GM18907 (cell line): ENCODE measurements around the gene PIGO.

Experiments
- ATAC-seq: cut with Tn5 transposase; IDR thresholded peaks from one replicate; pipeline ENCODE4 v1.9.1; 2021; ENCODE audit warnings: mild to moderate bottlenecking, moderate library complexity; ENCODE audit not compliant: unreplicated experiment

Gene PIGO

DNA sequence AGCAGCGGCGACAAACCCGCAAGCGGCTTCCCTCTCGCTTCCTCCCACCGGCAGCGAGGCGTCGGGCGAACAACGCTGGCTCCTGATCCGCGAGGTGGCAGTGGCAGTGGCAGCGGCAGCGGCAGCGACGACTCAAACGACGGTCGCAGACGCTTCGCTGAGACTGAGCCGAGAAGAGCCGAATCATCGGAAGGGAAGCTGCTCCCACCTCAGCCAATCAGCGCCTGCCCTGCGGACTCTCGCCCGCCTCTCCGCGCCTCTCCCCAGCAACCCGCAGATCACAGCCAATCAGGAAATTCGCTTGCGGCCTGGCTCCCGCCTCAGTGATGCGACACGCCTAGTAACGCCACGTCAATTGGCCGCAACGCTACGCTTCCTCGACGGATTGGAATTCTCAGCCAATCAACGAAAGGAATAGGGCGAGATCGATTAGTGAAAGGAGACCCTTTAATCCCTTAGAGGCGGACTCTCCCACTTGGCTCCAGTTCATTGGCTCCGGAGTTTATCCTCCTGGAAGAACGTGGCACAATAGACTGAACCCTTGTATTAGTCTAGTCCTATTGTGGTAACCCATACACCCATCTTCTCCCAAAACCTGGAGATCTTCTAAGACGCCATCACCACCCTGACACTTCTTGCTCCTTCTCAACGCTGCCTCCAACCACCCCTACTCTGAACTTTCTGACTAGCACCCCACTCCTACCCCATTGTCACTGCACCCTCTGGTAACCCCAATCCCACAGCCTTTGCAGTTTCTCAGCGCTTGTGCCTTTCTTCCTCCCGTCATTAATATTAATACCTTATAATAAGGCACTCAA, 23.7 kb downstream of the PIGO start, which contains the start of gene VCP:
VCP (minus strand) TSS at position 165 of the 818 bp plus-strand sequence. CDS start 272 bp downstream, outside the sequence.
- peak; percentile 87 for ATAC-seq

DNA sequence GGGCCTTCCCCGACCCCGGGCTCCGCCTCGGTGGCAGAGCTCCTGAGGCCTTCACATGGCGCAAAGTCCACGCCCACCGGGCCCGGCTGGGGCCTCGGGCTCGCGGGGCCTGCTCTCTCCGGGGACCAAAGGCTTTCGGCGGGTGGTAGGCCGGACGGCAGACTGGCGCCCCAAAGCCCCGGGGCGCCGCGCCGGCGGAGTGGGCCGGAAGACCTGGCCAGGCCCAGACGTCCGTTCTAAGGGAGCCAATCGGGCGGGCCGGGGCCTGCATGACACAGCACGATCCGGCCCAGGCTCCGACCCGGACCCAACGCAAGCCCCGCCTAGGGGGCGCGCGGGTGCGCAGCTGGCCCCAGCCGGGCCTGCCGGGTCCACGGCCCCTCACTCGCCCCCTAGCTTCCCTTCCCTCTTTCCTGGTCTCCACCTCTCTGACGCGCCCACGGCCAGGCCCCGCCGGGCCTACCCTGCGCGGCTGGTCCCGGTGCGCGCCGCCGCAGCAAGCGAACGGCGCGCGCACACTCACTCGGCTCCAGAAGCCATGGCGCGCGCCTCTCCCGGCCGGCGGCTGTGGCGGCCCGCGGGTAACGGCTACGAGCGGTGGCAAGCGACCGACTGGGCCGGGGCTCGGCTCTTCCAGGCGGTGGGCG, 24.5 kb downstream of the PIGO start:
- peak; percentile 66 for ATAC-seq

DNA sequence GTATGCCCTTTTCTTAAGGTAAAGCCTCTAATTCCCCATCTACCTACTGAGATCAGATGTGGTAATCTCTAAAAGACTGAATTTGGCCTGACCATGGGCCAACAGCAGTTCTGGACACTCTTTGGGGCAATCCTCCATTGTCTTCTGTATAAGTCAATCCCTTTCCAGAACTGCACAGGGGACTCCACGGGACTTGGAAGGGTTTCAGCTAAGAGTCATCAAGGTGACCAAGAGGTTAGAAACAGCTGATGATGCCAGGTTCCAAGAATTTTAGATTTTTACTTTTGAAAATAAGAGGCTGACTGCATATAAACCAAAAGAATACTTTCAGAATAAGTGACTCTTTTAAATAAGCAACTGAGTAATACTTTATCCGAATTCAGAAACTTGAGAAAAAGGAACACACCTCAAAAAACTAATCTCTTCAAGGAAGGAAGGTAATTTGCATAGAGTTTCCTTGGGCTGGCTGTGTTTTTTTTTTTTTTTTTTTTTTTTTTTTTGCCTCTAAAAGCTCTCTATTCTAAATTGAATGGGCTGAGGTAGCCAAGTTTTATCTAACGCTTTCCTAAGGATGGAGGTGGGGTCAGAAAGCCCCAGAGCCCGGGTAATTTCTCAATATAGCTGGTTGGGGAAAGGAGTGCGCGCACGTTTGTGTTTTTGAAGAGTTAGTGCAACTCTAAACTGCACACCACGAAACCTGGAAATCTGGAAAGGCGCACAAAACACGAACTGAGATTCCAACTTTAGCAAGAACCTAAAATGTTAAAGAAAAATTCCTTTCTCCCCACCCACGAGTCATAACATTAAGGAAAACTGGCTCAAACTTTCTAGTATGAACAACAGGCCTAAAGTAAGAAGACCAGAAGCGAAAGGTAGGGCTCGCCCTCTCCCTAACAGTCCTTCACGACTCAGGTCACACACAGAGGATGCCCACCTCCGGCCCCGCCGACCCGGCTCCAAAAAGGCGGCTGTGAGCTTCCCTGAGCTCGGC, 25.3 kb downstream of the PIGO start:
- no peak for ATAC-seq

DNA sequence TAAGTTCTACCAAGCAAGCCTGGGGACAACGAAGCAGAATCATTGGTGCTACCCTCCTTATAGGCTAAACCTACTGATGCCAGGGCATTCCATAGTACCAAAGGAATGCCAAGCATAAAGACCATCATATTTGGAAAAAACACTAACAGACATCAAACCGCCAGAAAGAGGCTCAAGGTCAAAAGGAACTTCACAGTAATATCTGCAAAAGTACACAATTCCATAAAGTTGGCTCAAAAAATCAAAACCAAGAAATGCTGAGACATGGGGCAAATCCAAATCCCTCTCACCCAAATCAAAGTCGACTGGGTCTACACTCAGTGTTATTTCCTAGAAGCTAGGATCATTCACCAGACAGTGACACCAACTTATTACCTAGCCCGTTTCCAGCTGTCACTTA, 27.4 kb downstream of the PIGO start:
- no peak for ATAC-seq

DNA sequence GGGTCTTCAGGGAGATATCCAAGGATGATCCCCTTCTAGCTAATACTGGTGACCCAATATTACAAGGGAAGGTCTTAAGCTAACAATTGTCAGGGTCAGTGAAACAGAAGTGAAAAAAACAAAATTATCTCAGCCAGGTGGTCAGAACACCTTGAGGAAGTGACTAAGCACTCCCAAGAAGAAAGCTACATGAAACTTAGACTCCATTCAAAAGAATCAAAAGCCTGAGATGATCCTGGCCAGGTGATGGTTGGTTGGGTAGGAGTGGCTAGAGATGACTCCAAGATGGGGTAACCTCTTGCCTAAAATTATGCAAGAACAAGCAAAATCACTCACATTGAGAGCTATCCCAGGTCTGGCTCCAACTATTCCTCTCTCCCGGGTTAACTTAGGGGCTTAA, 29.3 kb downstream of the PIGO start:
- no peak for ATAC-seq

DNA sequence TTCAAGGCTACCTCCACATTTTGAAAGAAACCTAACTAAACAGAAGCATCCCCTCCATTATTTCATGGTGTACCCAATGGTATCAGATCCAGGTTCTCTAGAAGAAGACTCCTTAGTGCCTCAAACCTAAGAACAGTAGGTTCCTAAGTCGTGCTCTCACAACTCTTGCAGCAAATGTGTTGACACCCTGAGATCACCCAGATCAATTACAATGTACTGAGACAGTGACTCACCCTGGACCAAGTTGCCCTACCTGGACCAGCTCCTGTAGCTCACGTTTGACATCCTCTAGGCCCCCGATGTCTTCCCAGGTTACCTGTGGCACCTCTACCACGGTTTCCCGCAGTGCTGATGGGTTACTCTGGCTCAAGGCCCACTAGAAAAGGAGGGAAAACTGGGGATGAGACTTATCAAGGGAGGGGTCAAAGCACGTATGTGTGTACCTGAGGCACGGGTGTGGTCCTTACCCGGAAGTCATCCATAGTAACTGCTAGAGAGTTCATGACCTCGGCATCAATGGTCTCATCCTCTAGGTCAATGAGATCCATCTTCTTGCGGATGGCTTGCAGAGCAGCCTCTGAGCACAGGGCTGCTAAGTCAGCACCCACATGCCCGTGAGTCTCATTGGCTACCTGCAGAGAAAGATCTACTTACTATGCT, 35.7 kb downstream of the PIGO start:
- no peak for ATAC-seq

DNA sequence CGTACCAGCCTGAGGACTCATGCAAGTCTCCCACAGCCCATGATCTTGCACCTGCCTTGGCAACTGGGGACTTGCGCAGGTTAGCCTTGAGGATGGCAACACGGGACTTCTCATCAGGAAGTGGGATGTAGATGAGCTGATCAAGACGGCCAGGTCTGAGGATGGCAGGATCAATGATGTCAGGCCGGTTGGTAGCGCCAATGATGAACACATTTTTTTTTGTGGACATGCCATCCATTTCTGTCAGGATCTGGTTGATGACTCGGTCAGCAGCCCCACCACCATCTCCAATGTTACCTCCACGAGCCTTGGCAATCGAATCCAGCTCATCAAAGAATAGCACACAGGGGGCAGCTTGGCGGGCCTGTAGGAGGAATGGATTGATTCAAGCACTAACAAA, 37.0 kb downstream of the PIGO start:
- ATAC-seq, result no peak

DNA sequence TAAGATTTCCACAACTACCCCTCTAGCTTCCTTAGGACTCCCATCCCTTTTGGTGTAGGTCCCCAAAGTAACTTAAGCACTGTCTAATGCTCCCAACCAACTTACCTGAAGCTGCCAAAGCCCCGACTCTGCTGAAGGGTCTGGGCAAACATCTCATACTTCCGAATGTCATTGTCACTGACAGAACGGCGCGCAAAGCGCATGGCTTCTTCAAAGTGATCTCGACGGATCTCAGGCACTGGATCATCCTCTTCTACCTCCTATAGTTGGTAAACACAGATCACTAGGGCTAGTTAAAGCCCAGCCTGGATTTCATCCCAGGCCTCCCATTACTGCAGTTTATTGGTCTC, 39.1 kb downstream of the PIGO start:
- no peak for ATAC-seq

DNA sequence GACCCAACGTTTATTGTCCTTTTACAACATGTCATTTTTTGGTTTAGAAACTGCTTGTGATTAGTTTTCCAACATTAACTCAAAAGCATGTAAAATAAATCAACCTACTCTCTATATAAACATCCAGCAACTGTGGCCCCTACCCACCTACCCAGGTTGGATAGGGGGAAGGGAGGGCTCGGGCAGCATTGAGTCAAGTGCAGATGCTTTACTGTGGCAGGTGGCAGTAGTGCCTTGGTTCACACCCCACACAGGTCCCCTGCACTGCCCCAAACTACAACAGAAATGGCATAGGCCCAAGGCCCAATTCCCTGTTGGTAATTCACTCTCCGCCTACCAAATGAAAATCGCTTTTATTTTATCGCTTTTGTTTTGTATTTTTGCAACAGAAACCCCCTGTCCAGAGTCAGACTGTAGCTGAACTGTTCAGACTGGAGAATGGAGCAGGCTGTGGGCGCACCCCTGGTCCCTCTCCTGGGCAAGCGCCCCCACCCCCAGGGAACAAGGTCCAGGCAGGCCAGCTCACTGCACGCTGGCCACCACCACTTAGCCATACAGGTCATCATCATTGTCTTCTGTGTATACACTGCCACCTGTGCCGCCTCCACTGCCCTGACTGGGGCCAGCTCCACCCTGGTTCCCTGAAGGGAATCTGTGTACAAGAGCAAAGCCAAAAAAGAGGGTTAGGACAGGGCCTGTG, 39.7 kb downstream of the PIGO start:
- ATAC-seq, result no peak

DNA sequence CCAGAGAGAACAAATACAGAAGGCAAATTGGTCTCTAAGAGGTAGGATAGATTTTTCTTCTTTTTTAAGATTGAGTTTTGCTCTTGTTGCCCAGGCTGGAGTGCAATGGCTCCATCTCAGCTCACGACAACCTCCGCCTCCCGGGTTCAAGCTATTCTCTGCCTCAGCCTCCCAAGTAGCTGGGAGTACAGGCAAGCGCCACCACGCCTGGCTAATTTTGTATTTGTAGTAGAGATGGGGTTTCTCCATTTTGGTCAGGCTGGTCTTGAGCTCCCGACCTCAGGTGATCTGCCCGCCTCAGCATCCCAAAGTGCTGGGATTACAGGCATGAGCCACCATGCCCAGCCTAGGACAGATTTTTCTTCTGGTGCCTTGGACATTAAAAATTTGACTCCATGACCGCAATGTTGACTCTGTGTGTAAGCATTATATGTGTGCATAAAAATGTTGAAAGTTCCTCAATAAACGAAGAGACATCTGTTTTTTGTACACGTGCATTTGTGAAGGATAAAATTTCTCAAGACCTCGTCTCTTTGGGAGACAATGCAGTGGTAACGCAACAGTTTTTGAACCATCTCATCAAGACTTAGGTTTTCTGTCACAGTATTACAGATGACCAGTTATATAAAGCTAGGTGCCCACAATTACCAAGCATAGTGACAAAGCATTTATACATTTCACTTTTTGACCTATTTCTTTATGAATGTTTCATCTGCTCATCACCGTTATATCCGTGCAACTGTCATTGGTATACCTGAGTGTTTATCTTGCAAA, 41.3 kb downstream of the PIGO start:
- ATAC-seq, result no peak

DNA sequence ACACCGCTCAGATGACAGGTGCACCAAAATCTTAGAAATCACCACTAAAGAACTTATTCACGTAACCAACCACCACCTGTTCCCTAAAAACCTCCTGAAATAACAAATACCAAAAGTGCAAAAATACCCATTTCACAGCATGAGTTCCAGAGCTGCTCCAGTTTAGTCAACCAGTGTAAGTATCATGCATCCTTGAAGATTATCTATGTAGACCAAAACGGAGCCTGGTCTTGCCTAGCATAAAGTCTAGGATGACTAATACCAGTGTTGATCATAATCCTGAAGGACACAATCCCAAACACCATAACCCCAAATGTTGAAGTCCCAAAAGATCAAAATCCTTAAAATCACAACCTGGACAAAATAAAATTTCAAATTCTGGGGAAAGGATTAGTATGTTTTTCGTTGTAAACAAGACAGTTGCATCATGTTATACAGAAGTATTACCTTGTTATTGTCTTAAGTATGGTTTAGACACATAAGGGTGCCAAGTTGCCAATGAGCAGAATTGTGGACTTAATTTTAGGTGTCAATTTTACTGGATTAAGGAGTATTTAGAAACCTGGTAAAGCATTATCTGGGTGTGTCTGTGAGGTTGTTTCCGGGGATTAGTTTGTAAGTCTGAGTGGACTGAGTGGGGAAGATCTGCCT, 42.1 kb downstream of the PIGO start:
- no peak for ATAC-seq

DNA sequence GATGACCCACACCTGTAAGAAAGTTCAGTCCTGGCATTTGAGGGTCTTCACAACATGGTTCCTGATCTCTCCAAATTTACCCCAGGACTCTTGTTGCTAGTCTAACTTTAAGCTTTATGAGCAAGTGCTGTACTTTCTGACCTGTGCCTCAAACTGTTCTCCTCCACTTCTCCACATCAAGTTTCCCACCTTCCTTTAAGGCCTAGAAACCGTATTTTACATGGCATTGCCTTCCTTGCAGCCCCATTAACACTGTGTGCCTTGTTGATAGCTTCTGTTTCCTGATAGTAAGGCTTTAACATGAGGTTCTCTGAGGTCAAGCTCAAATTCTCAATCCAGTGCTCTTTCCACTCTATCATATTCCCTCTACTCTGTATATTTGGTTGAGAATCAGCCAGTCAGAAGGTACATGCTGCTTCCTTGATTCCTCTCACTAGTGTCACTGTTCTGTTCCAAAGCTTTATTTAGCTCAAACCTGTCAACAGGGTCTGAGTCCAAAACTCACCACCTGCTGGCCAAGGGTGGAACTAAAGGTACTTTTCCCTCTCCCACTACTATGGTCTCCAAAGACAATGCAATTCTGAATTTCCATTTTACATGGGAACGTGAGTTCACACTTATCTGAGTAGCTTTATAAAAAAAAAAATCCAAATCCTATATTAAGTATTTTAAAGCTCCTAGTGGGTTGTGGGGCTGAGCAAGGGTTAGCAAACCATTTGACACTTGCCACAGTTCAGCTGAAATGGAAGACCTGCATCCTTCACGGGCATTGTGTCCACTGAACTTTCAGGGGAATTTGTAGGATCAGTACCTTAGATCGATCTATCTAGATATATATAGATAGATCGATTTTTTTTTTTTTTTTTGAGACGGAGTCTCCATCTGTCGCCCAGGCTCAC, 45.1 kb downstream of the PIGO start:
- no peak for ATAC-seq

DNA sequence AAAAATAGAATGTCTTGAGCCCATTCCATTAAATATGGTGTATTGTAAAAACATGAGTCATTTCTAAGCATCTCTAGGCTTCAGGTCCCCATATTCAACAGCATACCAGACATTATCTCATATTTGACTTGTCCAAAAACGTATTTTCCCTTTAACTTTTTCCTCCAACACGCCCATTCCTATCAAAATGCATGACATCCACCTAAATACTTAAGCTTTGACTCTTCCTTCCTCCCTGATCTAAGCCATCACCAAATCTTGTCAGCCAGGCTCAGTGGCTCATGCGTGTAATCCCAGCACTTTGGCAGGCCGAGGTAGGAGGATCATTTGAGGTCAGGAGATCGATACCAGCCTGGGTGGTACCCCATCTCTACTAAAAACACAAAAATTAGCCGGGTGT, 47.9 kb downstream of the PIGO start:
- no peak for ATAC-seq

DNA sequence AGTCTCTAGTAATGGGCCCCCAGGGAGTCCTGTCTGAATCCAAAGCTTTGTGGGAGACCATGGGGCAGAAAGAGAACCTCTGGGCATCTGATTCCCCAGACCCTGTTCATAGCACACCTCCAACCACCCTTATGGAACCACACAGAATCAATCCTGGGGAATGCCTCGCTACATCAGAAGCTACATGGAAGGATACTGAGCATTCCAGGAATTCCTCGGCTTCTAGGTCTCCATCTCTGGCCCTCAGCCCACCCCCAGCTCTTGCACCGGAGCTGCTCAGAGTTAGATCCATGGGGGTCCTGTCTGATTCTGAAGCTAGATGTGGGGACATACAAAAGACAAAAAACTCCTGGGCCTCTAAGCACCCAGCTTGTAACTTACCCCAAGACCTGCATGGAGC, 52.3 kb downstream of the PIGO start:
- no peak for ATAC-seq

DNA sequence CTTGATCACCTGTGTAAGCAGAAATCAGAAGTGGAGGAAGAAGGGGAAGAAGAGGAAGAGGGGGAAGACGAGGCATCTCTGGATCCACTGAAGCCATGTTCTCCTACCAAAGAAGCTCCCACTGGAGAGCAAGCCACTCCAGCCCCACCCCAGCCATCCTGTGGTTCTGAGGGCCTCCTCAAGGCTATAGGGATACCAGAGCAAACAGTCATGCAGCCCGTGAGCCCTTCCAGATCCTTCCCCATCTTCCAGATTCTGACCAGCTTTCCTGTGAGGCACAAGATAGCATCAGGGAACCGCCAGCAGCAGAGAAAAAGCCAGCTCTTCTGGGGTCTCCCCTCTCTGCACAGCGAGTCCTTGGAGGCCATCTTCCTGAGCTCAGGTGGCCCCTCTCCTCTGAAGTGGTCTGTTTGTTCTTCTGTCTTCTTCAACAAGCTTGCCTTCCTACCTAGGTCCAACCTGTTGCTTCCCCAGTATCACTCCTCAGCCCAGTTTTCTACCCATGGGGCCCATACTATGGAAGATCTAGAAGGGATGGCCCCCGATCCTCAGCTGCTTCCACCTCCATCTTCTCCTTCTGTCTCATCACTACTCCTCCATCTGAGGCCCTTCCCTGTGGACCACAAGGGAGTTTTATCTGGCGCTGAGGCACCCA, 53.4 kb downstream of the PIGO start:
- no peak for ATAC-seq

DNA sequence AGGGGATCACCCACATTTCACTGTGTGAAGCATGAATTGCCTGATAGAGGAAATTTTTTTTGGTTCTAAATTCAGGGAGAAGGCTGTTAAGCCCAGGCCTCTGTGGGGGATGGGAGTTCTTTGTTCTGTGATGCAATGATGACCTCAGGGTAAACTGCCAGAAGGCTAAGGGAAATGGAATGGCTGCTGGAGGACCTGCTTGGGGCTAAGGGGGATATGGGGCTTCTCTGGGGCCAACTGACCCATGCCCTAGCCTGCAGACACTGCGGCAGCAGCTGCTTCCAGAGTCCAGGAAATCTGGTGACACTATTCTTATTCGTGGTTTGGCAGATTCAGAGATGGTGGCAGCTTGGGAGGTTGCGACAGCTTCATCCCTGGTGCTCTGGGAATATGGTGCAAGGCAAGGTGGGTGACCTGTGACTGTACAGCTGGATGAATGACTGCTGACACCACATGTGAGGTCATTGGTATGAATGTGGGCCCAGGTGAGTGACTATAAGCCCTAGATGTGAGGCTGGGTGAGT, 54.2 kb downstream of the PIGO start:
- no peak for ATAC-seq
